HG03025 (cell line): Measurements from ENCODE around the gene SETD5.

Experiments
- ATAC-seq: cut with Tn5 transposase; IDR thresholded peaks from one replicate; pipeline ENCODE4 v1.9.1; 2021; ENCODE audit warnings: mild to moderate bottlenecking, moderate library complexity; ENCODE audit not compliant: unreplicated experiment, low FRiP score

Gene SETD5

GRCh38 chr3:9408546-9408945 lies 11.1 kb downstream of the SETD5 start:
- ATAC-seq: no peak

GRCh38 chr3:9409981-9410854 lies 12.8 kb downstream of the SETD5 start:
- ATAC-seq: no peak

- no peak for ATAC-seq
These were observed 13.9 kb downstream of the SETD5 start for GRCh38 chr3:9411302-9411701.

GRCh38 chr3:9412293-9412692 lies 14.9 kb downstream of the SETD5 start:
- no peak for ATAC-seq

- no peak for ATAC-seq
These were observed 17.4 kb downstream of the SETD5 start for GRCh38 chr3:9414826-9415225.

GRCh38 chr3:9415485-9416138 lies 18.2 kb downstream of the SETD5 start:
- no peak for ATAC-seq

GRCh38 chr3:9416139-9416780 lies 18.8 kb downstream of the SETD5 start:
- ATAC-seq: no peak

- no peak for ATAC-seq
These were observed 23.6 kb downstream of the SETD5 start for GRCh38 chr3:9420850-9421549.

- no peak for ATAC-seq
These were observed 25.5 kb downstream of the SETD5 start for GRCh38 chr3:9422712-9423424.

GRCh38 chr3:9428411-9428810 lies 31.0 kb downstream of the SETD5 start:
- ATAC-seq: no peak

- no peak for ATAC-seq
These were observed 33.3 kb downstream of the SETD5 start for GRCh38 chr3:9430733-9431132.

- no peak for ATAC-seq
These were observed 36.5 kb downstream of the SETD5 start for GRCh38 chr3:9433627-9434521.

- no peak for ATAC-seq
These were observed 37.9 kb downstream of the SETD5 start for GRCh38 chr3:9435316-9435715.

GRCh38 chr3:9439331-9439730 lies 41.9 kb downstream of the SETD5 start:
- no peak for ATAC-seq

- ATAC-seq: no peak
These were observed 44.2 kb downstream of the SETD5 start for GRCh38 chr3:9441501-9442221.

- ATAC-seq: no peak
These were observed 50.7 kb downstream of the SETD5 start for GRCh38 chr3:9448071-9448470.

GRCh38 chr3:9448643-9449042 lies 51.2 kb downstream of the SETD5 start:
- no peak for ATAC-seq

- no peak for ATAC-seq
These were observed 52.7 kb downstream of the SETD5 start for GRCh38 chr3:9450126-9450525.

- ATAC-seq: no peak
These were observed 53.6 kb downstream of the SETD5 start for GRCh38 chr3:9450991-9451390.
